Skeletal muscle satellite cell (primary cell): ENCODE measurements around the gene SHROOM4.

Experiments
- H3K27me3 ChIP-seq: 2 replicates; pipeline ENCODE4 v1.7.0; 2013; ENCODE audit warnings: low read length; ENCODE audit not compliant: control insufficient read depth, insufficient read depth
- H3K36me3 ChIP-seq: 2 replicates; pipeline ENCODE4 v1.7.0; 2013; ENCODE audit warnings: mild to moderate bottlenecking, control low read depth, low read length; ENCODE audit not compliant: insufficient read depth
- H3K4me1 ChIP-seq: 2 replicates; pipeline ENCODE4 v1.7.0; 2013; ENCODE audit warnings: low read length; ENCODE audit not compliant: control insufficient read depth, insufficient read depth
- H3K4me2 ChIP-seq: 2 replicates; pipeline ENCODE4 v1.7.0; 2013; ENCODE audit warnings: mild to moderate bottlenecking, low read length
- H3K4me3 ChIP-seq: 2 replicates; pipeline ENCODE4 v1.7.0; 2013; ENCODE audit warnings: low read length
- H3K9ac ChIP-seq: 2 replicates; pipeline ENCODE4 v1.7.0; 2013; ENCODE audit warnings: mild to moderate bottlenecking, low read depth, low read length, moderate library complexity
- H3K9me3 ChIP-seq: replicated peaks from 2 replicates; pipeline ENCODE4 v1.7.0; 2013; ENCODE audit warnings: mild to moderate bottlenecking, control low read depth, low read length

SHROOM4 gene

DNA sequence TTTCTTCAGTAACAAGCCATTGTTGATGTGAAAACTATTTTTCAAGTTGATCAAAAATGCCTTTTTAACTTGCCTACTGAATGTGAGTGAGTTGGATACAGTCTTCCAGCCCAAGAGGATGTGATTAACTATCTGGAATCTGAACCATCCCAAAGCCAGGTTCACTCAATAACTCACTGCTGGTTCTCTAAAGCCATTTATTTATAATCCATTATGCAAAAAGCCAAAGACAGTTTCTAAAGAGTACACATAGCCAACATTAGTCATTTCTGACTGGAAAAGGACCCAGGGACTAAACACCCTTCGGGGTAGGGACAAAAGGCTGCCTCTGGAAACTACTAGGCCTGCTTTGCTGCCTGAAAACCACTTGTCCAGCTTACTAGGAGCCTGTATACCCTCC lies 109.6 kb downstream of the SHROOM4 start:
- H3K9me3 ChIP-seq = no peaks in the 10 kb centered on the region
- H3K9ac ChIP-seq = no peak overlapping the region
- H3K36me3 ChIP-seq = no peaks in the 10 kb centered on the region
- H3K27me3 ChIP-seq = no peaks in the 10 kb centered on the region
- no peaks in the 10 kb centered on the region for H3K4me1 ChIP-seq
- no peak overlapping the region for H3K4me3 ChIP-seq
- no peak overlapping the region for H3K4me2 ChIP-seq

DNA sequence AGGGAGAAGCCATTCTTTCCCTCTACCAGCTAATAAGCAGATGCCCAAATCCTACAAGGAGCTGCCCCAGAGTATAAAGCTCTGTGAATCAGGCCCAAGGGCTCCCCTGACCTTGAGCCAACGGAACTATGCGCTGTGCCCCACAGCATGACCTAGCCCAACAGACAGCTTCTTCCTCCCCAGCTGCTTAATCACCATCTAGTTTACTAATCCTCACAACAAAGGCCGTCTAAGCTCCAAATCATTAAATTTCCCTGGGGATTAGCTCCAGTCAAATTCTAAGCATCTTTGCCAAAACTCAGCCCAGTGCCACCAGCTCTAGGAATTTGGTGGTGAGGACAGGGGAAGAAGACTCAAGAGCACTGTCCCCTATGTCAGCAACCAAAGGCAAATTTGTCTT lies 113.1 kb downstream of the SHROOM4 start:
- H3K9ac ChIP-seq = no peak overlapping the region
- peaks cover 5% of the 10 kb centered on the region for H3K4me1 ChIP-seq
- H3K9me3 ChIP-seq = no peaks in the 10 kb centered on the region
- H3K27me3 ChIP-seq = no peaks in the 10 kb centered on the region
- H3K4me2 ChIP-seq = no peak overlapping the region
- no peaks in the 10 kb centered on the region for H3K36me3 ChIP-seq
- no peak overlapping the region for H3K4me3 ChIP-seq

DNA sequence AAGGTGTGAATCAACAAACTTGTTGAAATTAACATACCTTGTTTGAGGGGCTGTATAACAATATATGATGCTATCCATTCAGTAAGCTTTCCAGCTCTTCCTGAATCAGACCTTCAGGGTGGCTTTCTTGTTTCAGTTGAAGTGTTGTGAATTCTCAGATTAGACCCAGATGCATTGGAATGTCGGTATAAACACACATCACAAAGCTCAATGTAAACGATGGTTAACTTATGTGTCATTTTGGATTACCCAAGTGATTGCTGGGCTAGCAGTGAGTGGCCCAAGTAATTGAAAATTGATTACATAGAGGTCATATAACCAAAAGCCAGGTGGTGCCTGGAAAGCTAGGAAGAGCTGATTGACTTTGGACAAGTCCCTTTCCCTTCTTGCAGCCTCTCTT lies 115.0 kb downstream of the SHROOM4 start:
- Histone ChIP-seq H3K9me3 (no peaks in the 10 kb centered on the region), H3K9ac (no peak overlapping the region), H3K27me3 (no peaks in the 10 kb centered on the region), H3K4me2 (no peak overlapping the region), H3K4me1 (peaks cover 5% of the 10 kb centered on the region), H3K4me3 (no peak overlapping the region), H3K36me3 (no peaks in the 10 kb centered on the region)

DNA sequence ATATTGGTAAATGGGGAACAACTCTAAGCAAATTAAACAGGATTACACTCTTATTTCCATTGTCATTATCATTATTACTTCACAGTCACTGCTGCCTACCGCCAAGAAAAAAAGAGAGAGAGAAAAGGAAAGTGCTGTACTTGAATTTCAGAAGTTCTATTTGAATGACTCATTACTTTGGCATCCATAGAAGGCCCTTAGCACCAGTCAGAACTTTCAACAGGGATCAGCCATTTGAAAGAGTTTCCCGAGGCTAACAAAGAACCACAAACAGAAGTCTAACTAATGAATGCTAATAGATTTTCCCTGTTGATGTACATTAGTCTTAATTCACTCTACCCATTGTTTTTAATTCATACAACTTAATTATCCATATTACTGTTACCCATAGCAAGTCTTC lies 116.3 kb downstream of the SHROOM4 start:
- H3K27me3 ChIP-seq = no peaks in the 10 kb centered on the region
- H3K9me3 ChIP-seq = no peaks in the 10 kb centered on the region
- H3K4me1 ChIP-seq = peaks cover 5% of the 10 kb centered on the region
- no peaks in the 10 kb centered on the region for H3K36me3 ChIP-seq
- no peak overlapping the region for H3K4me2 ChIP-seq
- no peak overlapping the region for H3K4me3 ChIP-seq
- no peak overlapping the region for H3K9ac ChIP-seq

DNA sequence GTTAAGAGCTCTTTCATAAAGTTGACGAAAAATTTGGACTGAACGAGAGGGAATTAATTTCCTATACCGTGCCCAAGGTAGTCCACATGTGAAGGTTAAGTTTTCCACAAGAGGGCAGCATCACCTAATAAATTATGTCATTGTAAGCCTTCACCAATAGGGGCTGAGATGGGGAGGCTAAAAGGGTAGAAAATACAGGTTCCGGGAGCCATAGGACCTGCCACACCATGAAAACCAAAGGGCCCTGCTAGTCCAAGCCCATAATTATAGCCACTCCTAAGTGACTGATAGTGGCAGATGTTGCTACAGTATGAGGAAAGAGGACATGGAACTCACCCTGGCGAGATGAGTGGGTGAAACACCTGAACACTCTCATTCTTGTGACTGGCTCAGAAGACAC lies 122.2 kb downstream of the SHROOM4 start:
- Histone ChIP-seq H3K4me1 (no peaks in the 10 kb centered on the region), H3K27me3 (no peaks in the 10 kb centered on the region), H3K9me3 (no peaks in the 10 kb centered on the region), H3K4me3 (no peak overlapping the region), H3K9ac (no peak overlapping the region), H3K4me2 (no peak overlapping the region), H3K36me3 (no peaks in the 10 kb centered on the region)

DNA sequence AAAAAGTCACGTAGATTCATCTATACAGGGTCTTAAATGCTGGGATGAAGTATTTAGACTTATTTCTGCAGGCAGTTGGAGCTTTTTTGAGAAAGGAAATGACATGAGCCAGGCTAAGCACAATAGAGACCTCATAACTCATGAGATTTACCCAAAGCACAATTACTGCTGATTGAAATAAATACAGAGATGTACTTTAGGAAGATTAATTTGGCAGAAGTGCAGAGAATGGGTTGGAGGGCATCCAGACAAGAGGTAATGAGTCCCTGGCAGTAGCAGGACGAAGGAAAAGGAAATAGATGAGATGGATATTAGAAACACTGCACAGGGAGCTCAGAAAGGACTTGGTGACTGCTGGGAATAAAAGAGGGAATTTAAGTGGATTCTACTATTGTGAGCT lies 129.1 kb downstream of the SHROOM4 start:
- H3K9ac ChIP-seq = no peak overlapping the region
- no peak overlapping the region for H3K4me2 ChIP-seq
- H3K4me3 ChIP-seq = no peak overlapping the region
- H3K36me3 ChIP-seq = no peaks in the 10 kb centered on the region
- no peaks in the 10 kb centered on the region for H3K9me3 ChIP-seq
- no peaks in the 10 kb centered on the region for H3K4me1 ChIP-seq
- peaks cover 16% of the 10 kb centered on the region for H3K27me3 ChIP-seq

DNA sequence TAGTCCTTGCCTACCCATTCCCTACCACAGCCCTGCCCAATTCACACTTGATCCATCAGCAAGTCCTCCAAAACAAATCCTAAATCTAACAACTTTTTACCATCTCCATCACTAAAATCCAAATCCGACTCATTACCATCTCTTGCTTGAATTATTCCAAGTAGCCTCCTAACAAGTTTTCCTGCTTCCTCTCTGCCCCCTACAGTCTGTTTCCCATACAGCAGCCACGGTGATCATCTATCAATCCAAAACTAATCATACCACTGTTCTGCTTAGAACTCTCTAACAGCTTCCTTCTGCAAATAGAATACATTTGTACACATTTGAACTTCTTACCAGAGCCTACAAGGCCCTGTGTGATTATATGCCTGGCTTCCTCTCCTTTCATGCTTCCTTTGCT lies 133.0 kb downstream of the SHROOM4 start:
- Histone ChIP-seq H3K9me3 (no peaks in the 10 kb centered on the region), H3K4me2 (no peak overlapping the region), H3K4me1 (no peaks in the 10 kb centered on the region), H3K36me3 (no peaks in the 10 kb centered on the region), H3K9ac (no peak overlapping the region), H3K27me3 (peaks cover 19% of the 10 kb centered on the region), H3K4me3 (no peak overlapping the region)

DNA sequence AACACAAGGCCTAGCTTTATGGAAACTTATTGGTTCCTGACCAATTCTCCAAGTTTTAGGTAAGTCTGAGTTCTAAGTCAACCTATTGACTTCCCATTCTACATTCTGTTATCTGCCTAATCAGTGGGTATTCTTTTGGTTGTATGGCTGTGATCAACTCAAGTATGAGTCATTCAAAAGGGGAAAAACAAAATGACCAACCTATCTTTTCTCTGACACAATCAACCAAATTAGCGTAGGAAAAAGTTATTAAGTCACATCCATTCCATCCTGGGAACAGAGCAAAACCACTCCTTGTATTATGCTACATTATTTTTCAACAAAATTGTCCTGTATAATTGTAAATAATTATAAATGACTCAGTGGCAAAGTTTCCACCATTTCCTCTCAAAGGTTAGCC lies 136.2 kb downstream of the SHROOM4 start:
- Histone ChIP-seq H3K4me3 (no peak overlapping the region), H3K4me2 (no peak overlapping the region), H3K9ac (no peak overlapping the region), H3K27me3 (peaks cover 19% of the 10 kb centered on the region), H3K36me3 (no peaks in the 10 kb centered on the region), H3K9me3 (no peaks in the 10 kb centered on the region), H3K4me1 (no peaks in the 10 kb centered on the region)

DNA sequence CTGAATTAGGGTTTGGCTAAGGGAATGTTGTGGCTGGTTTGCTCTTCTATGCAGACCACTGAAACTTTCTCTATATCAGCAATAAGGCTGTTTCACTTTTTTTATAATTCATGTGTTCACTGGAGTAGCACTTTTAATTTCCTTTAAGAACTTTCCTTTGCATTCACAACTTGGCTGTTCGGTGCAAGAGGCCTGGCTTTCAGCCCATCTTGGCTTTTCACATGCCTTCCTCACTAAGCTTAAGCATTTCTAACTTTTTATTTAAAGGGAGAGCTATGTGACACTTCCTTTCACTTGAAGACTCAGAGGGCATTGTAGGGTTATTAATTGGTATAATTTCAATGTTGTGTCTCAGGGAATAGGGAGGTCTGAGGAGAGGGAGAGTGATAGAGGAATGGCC lies 142.3 kb downstream of the SHROOM4 start:
- H3K27me3 ChIP-seq = peaks cover 13% of the 10 kb centered on the region
- H3K9me3 ChIP-seq = no peaks in the 10 kb centered on the region
- no peak overlapping the region for H3K4me2 ChIP-seq
- H3K36me3 ChIP-seq = no peaks in the 10 kb centered on the region
- no peak overlapping the region for H3K9ac ChIP-seq
- H3K4me3 ChIP-seq = no peak overlapping the region
- no peaks in the 10 kb centered on the region for H3K4me1 ChIP-seq

DNA sequence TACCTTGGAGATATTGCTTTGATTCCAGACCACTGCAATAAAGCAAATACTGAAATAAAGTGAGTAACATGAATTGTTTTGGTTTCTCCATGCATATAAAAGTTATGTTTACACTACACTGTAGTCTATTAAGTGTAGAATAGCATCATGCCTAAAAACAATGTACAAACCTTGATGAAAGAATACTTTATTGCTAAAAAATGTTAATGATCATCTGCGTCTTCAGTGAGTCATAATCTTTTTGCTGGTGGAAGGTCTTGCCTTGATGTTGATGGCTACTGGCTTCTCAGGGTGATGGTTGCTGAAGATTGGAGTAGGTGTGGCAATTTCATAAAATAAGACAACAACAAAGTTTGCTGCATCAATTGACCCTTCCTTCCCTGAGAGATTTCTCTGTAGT lies 145.1 kb downstream of the SHROOM4 start:
- Histone ChIP-seq H3K4me3 (no peak overlapping the region), H3K36me3 (no peaks in the 10 kb centered on the region)

DNA sequence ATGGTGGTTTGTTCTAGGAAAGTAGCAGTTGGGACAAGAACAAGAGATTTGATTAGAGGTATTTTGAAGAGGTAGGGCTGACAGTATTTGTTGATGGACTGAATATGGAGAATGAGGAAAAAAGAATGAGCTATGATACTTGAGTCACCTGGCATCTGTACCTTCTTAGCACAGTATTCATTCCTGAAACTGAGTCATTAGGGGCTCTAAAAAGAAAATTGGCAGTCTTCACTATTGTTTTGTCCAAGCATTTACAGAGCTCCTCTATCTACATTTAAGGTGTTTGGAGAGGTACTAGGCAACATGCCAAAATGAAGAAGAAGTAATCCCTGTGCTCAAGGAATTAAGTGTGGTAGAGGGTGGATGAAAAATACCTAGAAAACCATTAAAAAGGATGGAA lies 165.8 kb downstream of the SHROOM4 start:
- Histone ChIP-seq H3K4me2 (no peak overlapping the region), H3K9me3 (no peaks in the 10 kb centered on the region), H3K36me3 (no peaks in the 10 kb centered on the region), H3K9ac (no peak overlapping the region), H3K4me1 (no peaks in the 10 kb centered on the region), H3K27me3 (no peaks in the 10 kb centered on the region), H3K4me3 (no peak overlapping the region)

More for the DNA sequence above, 145.1 kb downstream of the SHROOM4 start:
- H3K27me3 ChIP-seq = peaks cover 5% of the 10 kb centered on the region
- H3K4me2 ChIP-seq = no peak overlapping the region
- no peaks in the 10 kb centered on the region for H3K4me1 ChIP-seq
- no peaks in the 10 kb centered on the region for H3K9me3 ChIP-seq
- H3K9ac ChIP-seq = no peak overlapping the region

DNA sequence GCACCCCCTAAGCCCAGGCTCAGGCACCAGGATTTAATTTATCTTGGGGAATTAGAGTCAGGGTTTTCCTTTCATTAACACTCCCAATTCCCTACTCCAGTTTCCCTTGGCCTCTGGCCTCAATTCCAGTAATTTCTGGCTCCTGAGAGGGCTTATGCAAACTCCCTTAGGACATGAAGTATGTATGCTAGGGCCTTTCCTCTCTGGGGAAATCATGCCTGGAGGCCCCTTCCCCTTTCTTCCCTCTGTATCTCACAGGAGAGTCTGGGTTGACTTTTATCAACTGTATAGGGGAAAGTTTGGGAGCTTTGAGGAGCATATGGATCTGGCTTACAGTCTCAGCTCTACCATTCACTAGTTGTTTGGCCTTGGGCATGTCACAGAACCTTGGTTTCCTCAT lies 169.5 kb downstream of the SHROOM4 start:
- Histone ChIP-seq H3K4me1 (no peaks in the 10 kb centered on the region), H3K9me3 (no peaks in the 10 kb centered on the region), H3K4me3 (no peak overlapping the region)

More for the DNA sequence above, 169.5 kb downstream of the SHROOM4 start:
- Histone ChIP-seq H3K36me3 (no peaks in the 10 kb centered on the region), H3K4me2 (no peak overlapping the region), H3K9ac (no peak overlapping the region), H3K27me3 (no peaks in the 10 kb centered on the region)
